GM12878 (cell line): ENCODE results near the gene AGBL4. TPM values are rescaled to one million over a fixed set of nuclear protein-coding genes. Genes with fewer than 3 reads are reported as not detected.
"Not testable (repeated sequence)": the region's sequence is repeated elsewhere in the genome, so short reads cannot be mapped to it uniquely, and the experiment has no call there.

Experiments
- ATAC-seq: fragments of 200-7000 bp; cut with Tn5 transposase; 3 replicates; pipeline ENCODE4 v1.9.1; 2020; ENCODE audit warnings: mild to moderate bottlenecking, moderate library complexity
- BruUV-seq: library from RNA; stranded (reverse); fragments of 400-500 nt; replicated peaks from 2 replicates; lab custom pipeline; 2021; lab: Mats Ljungman, UMichigan
- CTCF ChIA-PET: fragments of 300-600 bp; sonication (Branson Sonifier 250); formaldehyde crosslinking; extraction: SDS; loops from one replicate; lab custom pipeline; 2021; ENCODE audit warnings: inconsistent platforms; lab: Yijun Ruan, JAX
- POLR2A ChIA-PET: fragments of 350-600 bp; formaldehyde crosslinking; extraction: SDS; loops from one replicate; lab custom pipeline; 2021; ENCODE audit warnings: inconsistent platforms; lab: Charles Lee
- RAD21 ChIA-PET: fragments of 300-600 bp; sonication (Branson Sonifier 250); formaldehyde crosslinking; loops from one replicate; lab custom pipeline; 2023; ENCODE audit warnings: antibody characterized with exemption; ENCODE audit not compliant: unreplicated experiment; lab: Charles Lee
- SMC1A ChIA-PET: fragments of 300-600 bp; sonication (Branson Sonifier 250); formaldehyde crosslinking; loops from one replicate; lab custom pipeline; 2023; ENCODE audit not compliant: unreplicated experiment, uncharacterized antibody; lab: Charles Lee
- DNase-seq: peaks from one replicate; pipeline ENCODE4 v3.0.0-alpha.2; 2011; ENCODE audit warnings: low read depth, low spot score
- FAIRE-seq: peaks from 3 replicates; lab custom pipeline; 2011; peaks lifted over from hg19 to GRCh38; lab: Jason Lieb, UNC
- H2AFZ ChIP-seq: 2 replicates; pipeline ENCODE4 v1.6.0; 2011; ENCODE audit warnings: low read depth, low read length, control low read depth; ENCODE audit not compliant: control insufficient read depth
- H3K27ac ChIP-seq: 2 replicates; pipeline ENCODE4 v1.5.1; 2011; ENCODE audit warnings: control low read depth; ENCODE audit not compliant: control insufficient read depth, insufficient read depth
- H3K27me3 ChIP-seq, 2 experiments: replicated peaks in 1 of 2; 2 replicates each; pipeline versions ENCODE4 v1.6.0 to v1.6.1; 2011; ENCODE audit warnings: low read length in 1 of 2; ENCODE audit not compliant: control insufficient read depth in 2 of 2, insufficient read depth in 2 of 2
- H3K36me3 ChIP-seq, 2 experiments: 2 replicates each; pipeline ENCODE4 v1.5.1; 2011; ENCODE audit warnings: low read length in 1 of 2; ENCODE audit not compliant: control insufficient read depth in 2 of 2, insufficient read depth in 2 of 2
- H3K4me1 ChIP-seq: 2 replicates; pipeline ENCODE4 v1.6.1; 2011; ENCODE audit warnings: mild to moderate bottlenecking, low read length, moderate library complexity, mixed read lengths; ENCODE audit not compliant: control insufficient read depth, insufficient read depth
- H3K4me2 ChIP-seq: 2 replicates; pipeline ENCODE4 v1.6.0; 2011; ENCODE audit warnings: control low read depth; ENCODE audit not compliant: control insufficient read depth, insufficient read depth
- H3K4me3 ChIP-seq: fragments of 200-600 bp; sonication (generic); 2 replicates; pipeline ENCODE4 v1.5.1; 2016
- H3K79me2 ChIP-seq: 2 replicates; pipeline ENCODE4 v1.6.0; 2011; ENCODE audit warnings: low read length; ENCODE audit not compliant: control insufficient read depth, insufficient read depth
- H3K9ac ChIP-seq: 2 replicates; pipeline ENCODE4 v1.8.0; 2011; ENCODE audit warnings: low read length, control low read depth, mixed read lengths; ENCODE audit not compliant: control insufficient read depth, insufficient read depth
- H3K9me3 ChIP-seq: replicated peaks from 3 replicates; pipeline ENCODE4 v1.5.1; 2011; ENCODE audit warnings: mild to moderate bottlenecking, low read length; ENCODE audit not compliant: control insufficient read depth, insufficient read depth
- H4K20me1 ChIP-seq: 2 replicates; pipeline ENCODE4 v1.6.0; 2011; ENCODE audit not compliant: control insufficient read depth, insufficient read depth
- BCL3 ChIP-seq: IDR thresholded peaks from 2 replicates; pipeline ENCODE4 v1.6.1; 2011; ENCODE audit warnings: borderline replicate concordance, low read depth, mild to moderate bottlenecking, moderate library complexity, low read length; ENCODE audit not compliant: insufficient read depth, poor library complexity, severe bottlenecking
- SMAD5 ChIP-seq: IDR thresholded peaks from 2 replicates; pipeline ENCODE4 v1.6.1; 2016; ENCODE audit warnings: antibody characterized with exemption, low read depth
- WGBS: methylation state at CpG from one replicate; pipeline ENCODE4 v1.1.6; 2016; ENCODE audit warnings: low lambda C conversion rate; ENCODE audit not compliant: insufficient replicate concordance, insufficient coverage; ENCODE audit errors: missing lambda C conversion rate; 5-methylcytosine and 5-hydroxymethylcytosine counted together
- in situ Hi-C: fragments of 300-500 bp; cut with MboI; formaldehyde crosslinking; loops from 9 replicates; pipeline ENCODE4 v1.14.3; 2018; ENCODE audit warnings: mixed read lengths
- intact Hi-C: fragments of 100-400 bp; cut with micrococcal nuclease; formaldehyde crosslinking; loops from one replicate; pipeline ENCODE4 v1.14.2; 2022; ENCODE audit not compliant: unreplicated experiment
- polyA plus RNA-seq, 11 experiments: library from polyadenylated mRNA; depleted of rRNA in 4 of 11; unstranded in 6 of 11; stranded (reverse) in 5 of 11; fragments of >200 nt; fragmentation: Nextera tagmentation in 4 of 11; fragmentation: Illumina TruSeq in 1 of 11; extraction: Ambion mirVana in 4 of 11; extraction: Trizol in 1 of 11; gene quantifications; 1 replicate in 1 of 11; 2 replicates in 10 of 11; pipeline versions ENCODE4 v1.2.1 to v1.2.3, GENCODE V29; 2011 to 2016; ENCODE audit warnings: inconsistent platforms in 2 of 11, missing spikeins in 2 of 11, low read depth in 1 of 11
- total RNA-seq, 4 experiments: library from RNA; depleted of rRNA in 3 of 4; stranded (reverse); fragments of >200 nt in 3 of 4; fragmentation: Illumina TruSeq in 1 of 4; extraction: Trizol in 1 of 4; gene quantifications; 2 replicates each; pipeline versions ENCODE4 v1.2.1 to v1.2.3, GENCODE V29; 2013 to 2021

Gene AGBL4
- total and polyA plus RNA-seq, 10 of the 15 experiments (the other 5 are each of a cell fraction or from before 2014, with no cell fraction given) = 0.31 TPM; not detected in 9

DNA sequence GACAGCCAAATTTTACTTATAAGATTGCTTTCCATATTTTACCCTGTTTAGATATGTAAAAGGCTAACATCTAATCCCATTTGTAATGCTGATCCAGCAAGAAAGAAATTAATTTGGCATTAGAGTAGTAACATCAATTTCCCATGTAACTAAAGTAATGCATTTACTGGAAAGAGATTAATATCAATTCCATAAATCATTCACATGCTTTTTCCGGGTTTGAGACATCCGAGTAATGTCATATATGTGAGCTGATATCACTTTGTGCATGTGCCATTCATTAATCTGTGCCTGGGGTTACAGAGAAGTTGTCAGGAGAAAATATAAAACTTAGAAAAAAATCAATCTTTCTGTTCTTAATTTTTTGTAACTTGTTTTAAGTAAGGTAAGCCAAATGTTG is 206.1 kb downstream of the AGBL4 start:
- Histone ChIP-seq H3K9me3 (no peaks in the 10 kb centered on the region), H3K36me3 (no peaks in the 10 kb centered on the region), H3K27ac (no peak overlapping the region), H4K20me1 (no peaks in the 10 kb centered on the region), H3K4me1 (no peaks in the 10 kb centered on the region), H3K79me2 (no peaks in the 10 kb centered on the region), H3K27me3 (no peaks in the 10 kb centered on the region), H2AFZ (no peak overlapping the region), H3K9ac (no peak overlapping the region), H3K4me3 (no peak overlapping the region), H3K4me2 (no peak overlapping the region)
- in situ Hi-C loops = no loop called here
- ChIA-PET POLR2A (no interaction called here), CTCF (no interaction called here), SMC1A (no interaction called here), RAD21 (no interaction called here)
- TF ChIP-seq SMAD5 (no peak), BCL3 (no peak)
- no TSS peak for BruUV-seq
- no peak for DNase-seq
- no peak for ATAC-seq
- intact Hi-C loops = no loop called here
- 6% methylated on average over 2 of the region's 2 CpGs for WGBS
- FAIRE-seq = no peak

DNA sequence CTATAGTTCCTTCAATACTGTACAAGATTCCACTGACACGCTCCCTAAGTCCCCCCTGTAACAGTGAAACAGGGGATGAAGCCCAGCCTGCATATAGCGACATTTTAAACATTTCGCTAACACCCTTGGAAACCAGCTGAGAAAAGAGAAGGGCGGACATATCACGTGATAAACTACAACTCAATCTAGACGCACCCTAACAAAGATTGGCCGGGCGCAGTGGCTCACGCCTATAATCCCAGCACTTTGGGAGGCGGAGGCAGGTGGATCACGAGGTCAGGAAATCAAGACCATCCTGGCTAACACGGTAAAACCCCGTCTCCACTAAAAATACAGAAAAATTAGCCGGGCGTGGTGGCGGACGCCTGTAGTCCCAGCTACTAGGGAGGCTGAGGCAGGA is 236.7 kb downstream of the AGBL4 start:
- WGBS = 50% methylated on average over 17 of the region's 17 CpGs
- H3K27me3 ChIP-seq, H2AFZ ChIP-seq, H4K20me1 ChIP-seq, H3K36me3 ChIP-seq, POLR2A ChIA-PET, ATAC-seq, DNase-seq, BruUV-seq, H3K4me2 ChIP-seq, RAD21 ChIA-PET, H3K4me3 ChIP-seq, H3K27ac ChIP-seq, H3K9ac ChIP-seq, SMC1A ChIA-PET, intact Hi-C loops, H3K79me2 ChIP-seq, in situ Hi-C loops, H3K9me3 ChIP-seq, H3K4me1 ChIP-seq, FAIRE-seq, CTCF ChIA-PET: not testable (repeated sequence)
